GM23338 (cell line): ENCODE measurements around the gene UNK. TPM values are rescaled to one million over a fixed set of nuclear protein-coding genes. Genes with fewer than 3 reads are reported as not detected.
"Not testable (repeated sequence)": the region's sequence is repeated elsewhere in the genome, so short reads cannot be mapped to it uniquely, and the experiment has no call there.

Experiments used
- ATAC-seq: fragments of 200-7000 bp; cut with Tn5 transposase; 3 replicates; pipeline ENCODE4 v1.9.1; 2020
- DNase-seq: peaks from one replicate; pipeline ENCODE4 v3.0.0-alpha.2; 2015; ENCODE audit warnings: low spot score
- H2AFZ ChIP-seq: fragments of 200-600 bp; sonication (generic); 2 replicates; pipeline ENCODE4 v1.8.0; 2016; ENCODE audit warnings: antibody characterized with exemption, mild to moderate bottlenecking, moderate library complexity
- H3F3A ChIP-seq: fragments of 200-600 bp; sonication (generic); replicated peaks from 2 replicates; pipeline ENCODE4 v1.8.0; 2017; ENCODE audit warnings: antibody characterized with exemption, mixed run types, low read depth
- H3K27ac ChIP-seq: fragments of 200-600 bp; sonication (generic); 2 replicates; pipeline ENCODE4 v1.6.1; 2016; ENCODE audit warnings: low read depth
- H3K27me3 ChIP-seq: fragments of 200-600 bp; sonication (generic); 2 replicates; pipeline ENCODE4 v1.8.0; 2016; ENCODE audit warnings: mild to moderate bottlenecking, mixed run types, moderate library complexity; ENCODE audit not compliant: insufficient read depth
- H3K36me3 ChIP-seq: fragments of 200-600 bp; sonication (generic); 2 replicates; pipeline ENCODE4 v1.8.0; 2016; ENCODE audit warnings: mild to moderate bottlenecking; ENCODE audit not compliant: insufficient read depth
- H3K4me1 ChIP-seq: fragments of 200-600 bp; sonication (generic); 2 replicates; pipeline ENCODE4 v1.8.0; 2016; ENCODE audit warnings: mild to moderate bottlenecking, moderate library complexity; ENCODE audit not compliant: insufficient read depth
- H3K4me2 ChIP-seq: fragments of 200-600 bp; sonication (generic); 2 replicates; pipeline ENCODE4 v1.7.1; 2017; ENCODE audit warnings: mixed run types
- H3K4me3 ChIP-seq: fragments of 200-600 bp; sonication (generic); 2 replicates; pipeline ENCODE4 v1.6.1; 2016; ENCODE audit warnings: mixed run types
- H3K79me2 ChIP-seq: fragments of 200-600 bp; sonication (generic); replicated peaks from 2 replicates; pipeline ENCODE4 v1.8.0; 2017; ENCODE audit warnings: mild to moderate bottlenecking; ENCODE audit not compliant: insufficient read depth
- H3K9me2 ChIP-seq: fragments of 200-600 bp; sonication (generic); 2 replicates; pipeline ENCODE4 v1.8.0; 2017; ENCODE audit not compliant: insufficient read depth
- H4K20me1 ChIP-seq: fragments of 200-600 bp; sonication (generic); replicated peaks from 2 replicates; pipeline ENCODE4 v1.8.0; 2017; ENCODE audit warnings: mild to moderate bottlenecking; ENCODE audit not compliant: insufficient read depth
- H3K27ac Mint-ChIP-seq: 2 replicates; pipeline ENCODE4 v1.8.0; 2020; ENCODE audit warnings: inconsistent platforms, mild to moderate bottlenecking, moderate library complexity, mixed read lengths
- H3K27me3 Mint-ChIP-seq: 3 replicates; pipeline ENCODE4 v1.8.0; 2022; ENCODE audit warnings: low read depth, mild to moderate bottlenecking, moderate library complexity, mixed read lengths, inconsistent platforms; ENCODE audit not compliant: insufficient read depth, poor library complexity
- H3K36me3 Mint-ChIP-seq: 3 replicates; pipeline ENCODE4 v1.8.0; 2021; ENCODE audit warnings: low read depth, mild to moderate bottlenecking, inconsistent platforms, moderate library complexity, mixed read lengths
- H3K4me1 Mint-ChIP-seq: 3 replicates; pipeline ENCODE4 v1.8.0; 2020; ENCODE audit warnings: mild to moderate bottlenecking, inconsistent platforms, mixed read lengths
- H3K4me3 Mint-ChIP-seq: 3 replicates; pipeline ENCODE4 v1.8.0; 2021; ENCODE audit warnings: moderate library complexity, mild to moderate bottlenecking, inconsistent platforms, mixed read lengths
- H3K9me3 Mint-ChIP-seq: 3 replicates; pipeline ENCODE4 v1.8.0; 2020; ENCODE audit warnings: moderate library complexity, mild to moderate bottlenecking, inconsistent platforms, mixed read lengths
- CTCF ChIP-seq, 2 experiments: fragments of 200-600 bp in 1 of 2; sonication (generic) in 1 of 2; conservative IDR thresholded peaks; 2 replicates each; pipeline versions ENCODE4 v1.5.1 to v1.6.1; 2016 to 2017; ENCODE audit warnings: antibody characterized with exemption in 2 of 2, low read depth in 2 of 2, mild to moderate bottlenecking in 2 of 2, moderate library complexity in 1 of 2
- EZH2phosphoT487 ChIP-seq: fragments of 200-600 bp; sonication (generic); IDR thresholded peaks from one replicate; pipeline ENCODE4 v1.8.1; 2018; ENCODE audit warnings: antibody characterized with exemption; ENCODE audit not compliant: unreplicated experiment
- JUNB ChIP-seq: IDR thresholded peaks from one replicate; pipeline ENCODE4 v1.6.1; 2016; ENCODE audit warnings: antibody characterized with exemption; ENCODE audit not compliant: unreplicated experiment
- NANOG ChIP-seq: IDR thresholded peaks from 2 replicates; pipeline ENCODE4 v1.6.1; 2016; ENCODE audit warnings: antibody characterized with exemption, borderline replicate concordance
- STAT1 ChIP-seq: IDR thresholded peaks from one replicate; pipeline ENCODE4 v1.6.1; 2016; ENCODE audit warnings: antibody characterized with exemption; ENCODE audit not compliant: unreplicated experiment
- polyA plus RNA-seq: library from polyadenylated mRNA; unstranded; fragments of >200 nt; fragmentation: Nextera tagmentation; extraction: Ambion mirVana; gene quantifications from 2 replicates; pipeline ENCODE4 v1.2.1, GENCODE V29; 2016
- total RNA-seq: library from RNA; depleted of rRNA; stranded (reverse); fragments of >200 nt; shearing (Covaris generic); gene quantifications from 2 replicates; pipeline ENCODE4 v1.2.3, GENCODE V29; 2014

UNK gene
- total and polyA plus RNA-seq, 2 experiments from 2014 or later = 21.8 to 65.2 TPM

- TF ChIP-seq CTCF (conservative IDR thresholded peaks at IDR 0.05; ENCODE audit: low read depth in 2 of 2) (no peak), EZH2phosphoT487 (no peak), JUNB (no peak), NANOG (no peak)
Measured at GRCh38 chr17:75861927-75862317, 77.3 kb downstream of the UNK start (continued).

- H3K36me3 ChIP-seq = no peaks in the 10 kb centered on the region
- H3K4me2 ChIP-seq = no peak overlapping the region
- Mint-ChIP-seq H3K9me3 (no peaks in the 10 kb centered on the region), H3K36me3 (no peaks in the 10 kb centered on the region; the same call in 2 of the 3 replicates), H3K27me3 (peaks cover 17% of the 10 kb centered on the region), H3K4me1 (peaks cover 14% of the 10 kb centered on the region), H3K27ac (no peak overlapping the region), H3K4me3 (no peak overlapping the region)
- peak; percentile 74 for DNase-seq
- ATAC-seq = peak; percentile 85
- H3K79me2 ChIP-seq = no peaks in the 10 kb centered on the region
- no peaks in the 10 kb centered on the region for H3K4me1 ChIP-seq
- H3K4me3 ChIP-seq = no peak overlapping the region
- H3F3A ChIP-seq = 0 out of 2 replicates have a peak, but pooled peaks cover 12% of the 10 kb centered on the region
- H3K27ac ChIP-seq = no peak overlapping the region
- H2AFZ ChIP-seq = no peak overlapping the region
- no peaks in the 10 kb centered on the region for H3K27me3 ChIP-seq
- no peaks in the 10 kb centered on the region for H3K9me2 ChIP-seq
- H4K20me1 ChIP-seq = no peaks in the 10 kb centered on the region
- TF ChIP-seq STAT1 (no peak), CTCF (conservative IDR thresholded peaks at IDR 0.05; ENCODE audit: low read depth in 2 of 2) (peak in 1 of 2 experiments; percentile 43; a peak in 2 of 4 replicates)
Measured at GRCh38 chr17:75864448-75864871, 79.9 kb downstream of the UNK start.

GRCh38 chr17:75864887-75865286 lies 80.3 kb downstream of the UNK start:
- not testable (repeated sequence) for H3K27me3 ChIP-seq, H3K4me3 ChIP-seq, H3K4me2 ChIP-seq, H3K36me3 ChIP-seq, H3K4me1 ChIP-seq, H3K79me2 ChIP-seq, H4K20me1 ChIP-seq, H3K4me3 Mint-ChIP-seq, H3K9me2 ChIP-seq, DNase-seq, H3K9me3 Mint-ChIP-seq, H3K36me3 Mint-ChIP-seq, H3K27ac Mint-ChIP-seq
- H3K4me1 Mint-ChIP-seq = peaks cover 15% of the 10 kb centered on the region
- peaks cover 19% of the 10 kb centered on the region for H3K27me3 Mint-ChIP-seq
- 0 out of 2 replicates have a peak overlapping the region, but pooled peaks have one; percentile 53 for H3K27ac ChIP-seq
- peak overlapping the region; percentile 61; the same call in 1 of the 2 replicates for H2AFZ ChIP-seq
- ATAC-seq = peak; percentile 8
- H3F3A ChIP-seq = 0 out of 2 replicates have a peak, but pooled peaks cover 12% of the 10 kb centered on the region

GRCh38 chr17:75865404-75866188 lies 81.0 kb downstream of the UNK start:
- not testable (repeated sequence) for H4K20me1 ChIP-seq, H3K4me2 ChIP-seq, H3K27ac Mint-ChIP-seq, H3K27me3 ChIP-seq, H3K79me2 ChIP-seq, H3K4me3 Mint-ChIP-seq, H3K36me3 Mint-ChIP-seq, H3K4me3 ChIP-seq, H3K9me3 Mint-ChIP-seq, DNase-seq, H3K36me3 ChIP-seq, H3K9me2 ChIP-seq, H3K4me1 ChIP-seq
- H3K4me1 Mint-ChIP-seq = peaks cover 18% of the 10 kb centered on the region
- H3K27me3 Mint-ChIP-seq = peaks cover 17% of the 10 kb centered on the region
- H2AFZ ChIP-seq = peak overlapping the region; percentile 61; the same call in 1 of the 2 replicates
- H3F3A ChIP-seq = 0 out of 2 replicates have a peak, but pooled peaks cover 12% of the 10 kb centered on the region
- H3K27ac ChIP-seq = 0 out of 2 replicates have a peak overlapping the region, but pooled peaks have one; percentile 53
- peak; percentile 13 for ATAC-seq

GRCh38 chr17:75868730-75869281 lies 84.2 kb downstream of the UNK start:
- peaks cover 20% of the 10 kb centered on the region for H3K4me1 Mint-ChIP-seq
- peaks cover 12% of the 10 kb centered on the region for H3K27me3 Mint-ChIP-seq
- ATAC-seq, H3K4me2 ChIP-seq, H3K27me3 ChIP-seq, H3K79me2 ChIP-seq, H3K36me3 Mint-ChIP-seq, DNase-seq, H4K20me1 ChIP-seq, H3K27ac ChIP-seq, H3F3A ChIP-seq, H3K4me3 Mint-ChIP-seq, H3K4me3 ChIP-seq, H3K9me2 ChIP-seq, H3K4me1 ChIP-seq, H3K36me3 ChIP-seq, H3K9me3 Mint-ChIP-seq: not testable (repeated sequence)
- peak overlapping the region; percentile 69 for H3K27ac Mint-ChIP-seq
- peak overlapping the region; percentile 95; the same call in 1 of the 2 replicates for H2AFZ ChIP-seq
